SK-N-SH treated with all-trans-retinoic acid at 6 μM for 48 hours (cell line): ENCODE data around the gene FIBCD1.

Experiments used
- ATAC-seq: fragments of 200-7000 bp; cut with Tn5 transposase; 3 replicates; pipeline ENCODE4 v1.9.1; 2020; ENCODE audit warnings: mild to moderate bottlenecking, moderate library complexity
- ARNTL ChIP-seq: fragments of 450-650 bp; formaldehyde crosslinking; IDR thresholded peaks from 2 replicates; pipeline ENCODE4 v1.5.0; 2020; ENCODE audit warnings: low read depth, mild to moderate bottlenecking, moderate library complexity, borderline replicate concordance
- BACH2 ChIP-seq: fragments of 250-450 bp; sonication (Bioruptor Pico); IDR thresholded peaks from 2 replicates; pipeline ENCODE4 v1.9.0; 2021; ENCODE audit warnings: mild to moderate bottlenecking, borderline replicate concordance
- CREB5 ChIP-seq: fragments of 250-450 bp; sonication (Bioruptor Pico); IDR thresholded peaks from 2 replicates; pipeline ENCODE4 v1.5.1; 2020; ENCODE audit warnings: low read depth, mild to moderate bottlenecking, moderate library complexity
- CSRNP3 ChIP-seq: fragments of 250-450 bp; sonication (Bioruptor Pico); IDR thresholded peaks from 2 replicates; pipeline ENCODE4 v1.5.1; 2021; ENCODE audit warnings: mild to moderate bottlenecking, moderate library complexity
- ESRRG ChIP-seq: fragments of 250-450 bp; sonication (Bioruptor Pico); IDR thresholded peaks from 2 replicates; pipeline ENCODE4 v1.6.1; 2021; ENCODE audit warnings: mild to moderate bottlenecking
- ISL1 ChIP-seq: fragments of 250-450 bp; sonication (Bioruptor Pico); IDR thresholded peaks from 2 replicates; pipeline ENCODE4 v2.1.2; 2022; ENCODE audit warnings: mild to moderate bottlenecking, moderate library complexity
- OSR1 ChIP-seq: fragments of 250-450 bp; sonication (Bioruptor Pico); IDR thresholded peaks from 2 replicates; pipeline ENCODE4 v1.8.0; 2022; ENCODE audit warnings: moderate library complexity, mild to moderate bottlenecking, inconsistent platforms
- SNAI2 ChIP-seq: fragments of 250-450 bp; sonication (Bioruptor Pico); IDR thresholded peaks from 2 replicates; pipeline ENCODE4 v1.5.0; 2020; ENCODE audit warnings: mild to moderate bottlenecking, moderate library complexity
- TCF4 ChIP-seq: fragments of 250-450 bp; sonication (Bioruptor Pico); IDR thresholded peaks from 2 replicates; pipeline ENCODE4 v1.8.0; 2021; ENCODE audit warnings: mild to moderate bottlenecking, moderate library complexity, borderline replicate concordance
- TOX ChIP-seq: fragments of 250-450 bp; sonication (Bioruptor Pico); IDR thresholded peaks from 2 replicates; pipeline ENCODE4 v1.8.0; 2021; ENCODE audit warnings: mild to moderate bottlenecking, moderate library complexity, borderline replicate concordance
- ZC3H10 ChIP-seq: fragments of 250-450 bp; sonication (Bioruptor Pico); IDR thresholded peaks from 2 replicates; pipeline ENCODE4 v1.5.1; 2021; ENCODE audit warnings: mild to moderate bottlenecking, moderate library complexity
- ZFP30 ChIP-seq: fragments of 450-650 bp; formaldehyde crosslinking; IDR thresholded peaks from 2 replicates; pipeline ENCODE4 v1.5.0; 2022; ENCODE audit warnings: mild to moderate bottlenecking, moderate library complexity
- ZNF565 ChIP-seq: fragments of 450-650 bp; formaldehyde crosslinking; conservative IDR thresholded peaks from 2 replicates; pipeline ENCODE4 v1.5.0; 2020; ENCODE audit warnings: low read depth, mild to moderate bottlenecking, moderate library complexity
- ZNF70 ChIP-seq: fragments of 450-650 bp; formaldehyde crosslinking; IDR thresholded peaks from 2 replicates; pipeline ENCODE4 v1.5.0; 2020; ENCODE audit warnings: mild to moderate bottlenecking, moderate library complexity
- ZNF8 ChIP-seq: fragments of 450-650 bp; formaldehyde crosslinking; IDR thresholded peaks from 2 replicates; pipeline ENCODE4 v1.5.0; 2020; ENCODE audit warnings: mild to moderate bottlenecking, moderate library complexity
- TF ChIP-seq, protein P1 (sequence below): fragments of 250-450 bp; sonication (Bioruptor Pico); IDR thresholded peaks from 2 replicates; pipeline ENCODE4 v1.8.0; 2020; ENCODE audit warnings: mild to moderate bottlenecking, moderate library complexity, borderline replicate concordance
- TF ChIP-seq, protein P2 (sequence below): fragments of 250-450 bp; sonication (Bioruptor Pico); IDR thresholded peaks from 2 replicates; pipeline ENCODE4 v1.5.0; 2020; ENCODE audit warnings: mild to moderate bottlenecking, moderate library complexity

FIBCD1 gene

GRCh38 chr9:130905125-130905901 lies 33.7 kb downstream of the FIBCD1 start (continued):
- TF ChIP-seq CREB5 (CRISPR knock-in tag) (no peak), ZNF70 (CRISPR knock-in tag) (no peak)

GRCh38 chr9:130904070-130905044 lies 34.7 kb downstream of the FIBCD1 start:
- no peak for TF ChIP-seq ZNF70 (CRISPR knock-in tag)
- TF ChIP-seq ESRRG (CRISPR knock-in tag), result no peak
- TF ChIP-seq BACH2, result no peak
- TF ChIP-seq, protein P1, sequence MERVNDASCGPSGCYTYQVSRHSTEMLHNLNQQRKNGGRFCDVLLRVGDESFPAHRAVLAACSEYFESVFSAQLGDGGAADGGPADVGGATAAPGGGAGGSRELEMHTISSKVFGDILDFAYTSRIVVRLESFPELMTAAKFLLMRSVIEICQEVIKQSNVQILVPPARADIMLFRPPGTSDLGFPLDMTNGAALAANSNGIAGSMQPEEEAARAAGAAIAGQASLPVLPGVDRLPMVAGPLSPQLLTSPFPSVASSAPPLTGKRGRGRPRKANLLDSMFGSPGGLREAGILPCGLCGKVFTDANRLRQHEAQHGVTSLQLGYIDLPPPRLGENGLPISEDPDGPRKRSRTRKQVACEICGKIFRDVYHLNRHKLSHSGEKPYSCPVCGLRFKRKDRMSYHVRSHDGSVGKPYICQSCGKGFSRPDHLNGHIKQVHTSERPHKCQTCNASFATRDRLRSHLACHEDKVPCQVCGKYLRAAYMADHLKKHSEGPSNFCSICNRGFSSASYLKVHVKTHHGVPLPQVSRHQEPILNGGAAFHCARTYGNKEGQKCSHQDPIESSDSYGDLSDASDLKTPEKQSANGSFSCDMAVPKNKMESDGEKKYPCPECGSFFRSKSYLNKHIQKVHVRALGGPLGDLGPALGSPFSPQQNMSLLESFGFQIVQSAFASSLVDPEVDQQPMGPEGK (CRISPR knock-in tag), result no peak
- TF ChIP-seq SNAI2, result no peak
- TF ChIP-seq ZNF8 (CRISPR knock-in tag), result no peak
- no peak for TF ChIP-seq TCF4 (CRISPR knock-in tag)
- TF ChIP-seq, protein P2, sequence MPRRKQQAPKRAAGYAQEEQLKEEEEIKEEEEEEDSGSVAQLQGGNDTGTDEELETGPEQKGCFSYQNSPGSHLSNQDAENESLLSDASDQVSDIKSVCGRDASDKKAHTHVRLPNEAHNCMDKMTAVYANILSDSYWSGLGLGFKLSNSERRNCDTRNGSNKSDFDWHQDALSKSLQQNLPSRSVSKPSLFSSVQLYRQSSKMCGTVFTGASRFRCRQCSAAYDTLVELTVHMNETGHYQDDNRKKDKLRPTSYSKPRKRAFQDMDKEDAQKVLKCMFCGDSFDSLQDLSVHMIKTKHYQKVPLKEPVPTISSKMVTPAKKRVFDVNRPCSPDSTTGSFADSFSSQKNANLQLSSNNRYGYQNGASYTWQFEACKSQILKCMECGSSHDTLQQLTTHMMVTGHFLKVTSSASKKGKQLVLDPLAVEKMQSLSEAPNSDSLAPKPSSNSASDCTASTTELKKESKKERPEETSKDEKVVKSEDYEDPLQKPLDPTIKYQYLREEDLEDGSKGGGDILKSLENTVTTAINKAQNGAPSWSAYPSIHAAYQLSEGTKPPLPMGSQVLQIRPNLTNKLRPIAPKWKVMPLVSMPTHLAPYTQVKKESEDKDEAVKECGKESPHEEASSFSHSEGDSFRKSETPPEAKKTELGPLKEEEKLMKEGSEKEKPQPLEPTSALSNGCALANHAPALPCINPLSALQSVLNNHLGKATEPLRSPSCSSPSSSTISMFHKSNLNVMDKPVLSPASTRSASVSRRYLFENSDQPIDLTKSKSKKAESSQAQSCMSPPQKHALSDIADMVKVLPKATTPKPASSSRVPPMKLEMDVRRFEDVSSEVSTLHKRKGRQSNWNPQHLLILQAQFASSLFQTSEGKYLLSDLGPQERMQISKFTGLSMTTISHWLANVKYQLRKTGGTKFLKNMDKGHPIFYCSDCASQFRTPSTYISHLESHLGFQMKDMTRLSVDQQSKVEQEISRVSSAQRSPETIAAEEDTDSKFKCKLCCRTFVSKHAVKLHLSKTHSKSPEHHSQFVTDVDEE (CRISPR knock-in tag), result no peak
- TF ChIP-seq ZNF565, result no peak
- TF ChIP-seq TOX, result no peak
- no peak for TF ChIP-seq ZFP30 (CRISPR knock-in tag)
- TF ChIP-seq, all 23 proteins: peak for 0
- ATAC-seq, result no peak

DNA sequence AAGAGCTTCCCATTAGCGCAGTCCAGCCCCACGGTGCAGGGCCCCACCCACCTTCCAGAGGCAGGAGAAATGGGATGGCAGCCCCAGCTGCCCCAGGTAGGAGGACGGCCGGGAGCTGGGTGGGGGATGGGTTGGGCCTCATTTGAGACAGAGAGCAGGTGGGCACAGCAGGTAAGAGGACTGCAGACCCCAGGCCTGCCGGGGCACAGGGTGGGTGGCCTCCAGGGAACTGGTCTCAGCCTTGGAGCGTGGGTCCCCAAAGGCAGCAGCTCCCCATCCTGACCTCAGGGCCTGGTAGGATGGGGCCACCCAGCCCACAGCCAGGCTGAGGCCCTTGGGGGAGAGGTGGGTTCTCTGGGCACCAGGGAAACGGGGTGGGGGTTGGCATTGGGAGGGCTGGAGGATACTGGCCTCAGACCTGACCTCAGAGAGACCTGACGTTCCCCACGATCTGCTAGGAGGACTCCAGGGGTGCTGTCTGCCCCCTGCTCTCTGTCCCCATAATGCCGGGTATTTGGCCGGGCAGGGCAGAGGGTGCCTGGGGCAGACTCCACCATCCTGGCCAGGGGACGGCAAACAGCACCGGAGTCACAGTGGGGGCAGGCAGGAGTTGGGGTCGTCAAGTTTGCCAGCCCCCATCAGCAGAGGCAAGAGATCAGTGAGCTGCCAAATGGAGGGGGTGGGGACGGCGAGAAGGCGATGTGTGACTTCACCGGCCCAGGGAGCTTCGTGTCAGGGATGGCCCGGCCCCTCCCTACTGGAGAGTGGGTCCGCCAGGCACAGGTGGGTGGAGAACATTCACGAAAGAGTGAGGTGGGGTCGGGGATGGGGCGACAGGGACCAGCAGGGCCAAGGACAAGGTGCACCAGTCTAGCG lies 35.6 kb downstream of the FIBCD1 start:
- ATAC-seq, result no peak
- TF ChIP-seq, protein P1 (CRISPR knock-in tag), result no peak
- TF ChIP-seq TCF4 (CRISPR knock-in tag), result no peak
- no peak for TF ChIP-seq ZC3H10 (CRISPR knock-in tag)
- TF ChIP-seq, protein P2 (CRISPR knock-in tag), result no peak
- TF ChIP-seq ARNTL (CRISPR knock-in tag), result no peak
- no peak for TF ChIP-seq OSR1
- no peak for TF ChIP-seq ESRRG (CRISPR knock-in tag)
- TF ChIP-seq ZNF8 (CRISPR knock-in tag), result no peak
- no peak for TF ChIP-seq ISL1 (CRISPR knock-in tag)
- no peak for TF ChIP-seq SNAI2
- no peak for TF ChIP-seq CREB5 (CRISPR knock-in tag)
- TF ChIP-seq CSRNP3 (CRISPR knock-in tag), result no peak
- no peak for TF ChIP-seq BACH2
